AG09319 (cell line): ENCODE results near the gene COTL1.

ENCODE experiments used
- DNase-seq: peaks from one replicate; pipeline ENCODE4 v3.0.0-alpha.2; 2010; ENCODE audit warnings: low read depth; ENCODE audit errors: extremely low read depth
- CTCF ChIP-seq: IDR thresholded peaks from 2 replicates; pipeline ENCODE4 v1.5.1; 2011; ENCODE audit warnings: low read depth, mild to moderate bottlenecking, inconsistent platforms, low read length, moderate library complexity

COTL1 gene

GRCh38 chr16:84557504-84557903 is 60.4 kb downstream of the COTL1 start:
- TF ChIP-seq CTCF: no peak

GRCh38 chr16:84557059-84557458 is 60.8 kb downstream of the COTL1 start:
- no peak for DNase-seq
- no peak for TF ChIP-seq CTCF

More at GRCh38 chr16:84557504-84557903, 60.4 kb downstream of the COTL1 start:
- DNase-seq: no peak

- no peak for TF ChIP-seq CTCF
- DNase-seq: no peak
Measured at GRCh38 chr16:84555418-84556196, 62.3 kb downstream of the COTL1 start.

GRCh38 chr16:84554627-84555328 is 63.1 kb downstream of the COTL1 start:
- TF ChIP-seq CTCF: no peak

GRCh38 chr16:84553873-84554399 is 63.9 kb downstream of the COTL1 start:
- TF ChIP-seq CTCF: no peak
- no peak for DNase-seq

More at GRCh38 chr16:84554627-84555328, 63.1 kb downstream of the COTL1 start:
- no peak for DNase-seq

- TF ChIP-seq CTCF: no peak
- no peak for DNase-seq
Measured at GRCh38 chr16:84552135-84552534, 65.7 kb downstream of the COTL1 start.

- no peak for TF ChIP-seq CTCF
- no peak for DNase-seq
Measured at GRCh38 chr16:84550096-84550495, 67.8 kb downstream of the COTL1 start.
